ENCODE measurements around the gene KIF18B. TPM values are rescaled to one million over a fixed set of nuclear protein-coding genes. Genes with fewer than 3 reads are reported as not detected.

The KIF18B gene
- total RNA-seq, 1 donor from 2014 or later = 0.74 TPM

DNA sequence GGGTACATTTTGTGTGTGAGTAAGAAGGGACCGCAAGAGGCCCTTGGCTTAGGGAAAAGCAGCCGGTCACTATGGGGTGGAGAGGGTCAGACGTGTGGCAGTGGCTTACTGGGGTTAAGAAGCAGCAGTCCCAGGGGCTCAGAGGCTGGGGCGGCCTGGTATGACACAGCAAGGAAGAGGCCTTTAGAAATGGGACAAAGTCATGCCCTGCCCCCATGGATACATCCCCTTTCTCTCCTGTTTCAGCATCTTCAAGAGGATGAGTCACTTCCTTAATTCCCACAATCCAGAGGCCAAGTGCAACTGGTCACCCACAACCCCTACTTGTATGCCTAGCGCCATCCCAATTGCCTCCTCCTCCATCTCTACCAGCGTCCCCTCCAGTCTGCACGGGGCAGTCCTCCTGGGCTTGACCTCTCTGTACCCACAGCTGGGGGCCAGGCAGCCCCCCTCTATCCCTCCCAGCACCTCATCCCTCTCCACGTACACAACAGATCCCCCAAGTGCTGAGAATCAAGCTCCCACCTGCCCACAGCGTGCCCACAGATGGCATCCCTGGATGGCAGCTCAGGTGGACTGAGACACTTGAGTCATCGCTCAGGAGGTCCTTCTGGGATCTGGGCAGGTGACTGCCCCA, 41.4 kb downstream of the KIF18B start:
- Histone ChIP-seq H3K36me3 (no peaks in the 10 kb centered on the region), H3K27ac (no peak overlapping the region), H3K4me1 (peaks cover 4% of the 10 kb centered on the region), H3K27me3 (no peaks in the 10 kb centered on the region), H3K9me3 (no peaks in the 10 kb centered on the region), H3K4me3 (no peak overlapping the region)
- no peak for DNase-seq (ENCODE audit: extremely low spot score in 2 of 2)
- TF ChIP-seq, protein P1, sequence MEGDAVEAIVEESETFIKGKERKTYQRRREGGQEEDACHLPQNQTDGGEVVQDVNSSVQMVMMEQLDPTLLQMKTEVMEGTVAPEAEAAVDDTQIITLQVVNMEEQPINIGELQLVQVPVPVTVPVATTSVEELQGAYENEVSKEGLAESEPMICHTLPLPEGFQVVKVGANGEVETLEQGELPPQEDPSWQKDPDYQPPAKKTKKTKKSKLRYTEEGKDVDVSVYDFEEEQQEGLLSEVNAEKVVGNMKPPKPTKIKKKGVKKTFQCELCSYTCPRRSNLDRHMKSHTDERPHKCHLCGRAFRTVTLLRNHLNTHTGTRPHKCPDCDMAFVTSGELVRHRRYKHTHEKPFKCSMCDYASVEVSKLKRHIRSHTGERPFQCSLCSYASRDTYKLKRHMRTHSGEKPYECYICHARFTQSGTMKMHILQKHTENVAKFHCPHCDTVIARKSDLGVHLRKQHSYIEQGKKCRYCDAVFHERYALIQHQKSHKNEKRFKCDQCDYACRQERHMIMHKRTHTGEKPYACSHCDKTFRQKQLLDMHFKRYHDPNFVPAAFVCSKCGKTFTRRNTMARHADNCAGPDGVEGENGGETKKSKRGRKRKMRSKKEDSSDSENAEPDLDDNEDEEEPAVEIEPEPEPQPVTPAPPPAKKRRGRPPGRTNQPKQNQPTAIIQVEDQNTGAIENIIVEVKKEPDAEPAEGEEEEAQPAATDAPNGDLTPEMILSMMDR (IDR thresholded peaks at IDR 0.05) = no peak
- no peak for TF ChIP-seq POLR2A (IDR thresholded peaks at IDR 0.05)
- no peak for TF ChIP-seq POLR2AphosphoS5 (IDR thresholded peaks at IDR 0.05; ENCODE audit: insufficient read depth in 1 of 2, low read depth in 1 of 2)
- intact Hi-C loops (cut with DNase I) = loop anchor here (5.0 kb wide), 1 partner anchor 1156 kb away; no protein-coding TSS in a partner anchor

DNA sequence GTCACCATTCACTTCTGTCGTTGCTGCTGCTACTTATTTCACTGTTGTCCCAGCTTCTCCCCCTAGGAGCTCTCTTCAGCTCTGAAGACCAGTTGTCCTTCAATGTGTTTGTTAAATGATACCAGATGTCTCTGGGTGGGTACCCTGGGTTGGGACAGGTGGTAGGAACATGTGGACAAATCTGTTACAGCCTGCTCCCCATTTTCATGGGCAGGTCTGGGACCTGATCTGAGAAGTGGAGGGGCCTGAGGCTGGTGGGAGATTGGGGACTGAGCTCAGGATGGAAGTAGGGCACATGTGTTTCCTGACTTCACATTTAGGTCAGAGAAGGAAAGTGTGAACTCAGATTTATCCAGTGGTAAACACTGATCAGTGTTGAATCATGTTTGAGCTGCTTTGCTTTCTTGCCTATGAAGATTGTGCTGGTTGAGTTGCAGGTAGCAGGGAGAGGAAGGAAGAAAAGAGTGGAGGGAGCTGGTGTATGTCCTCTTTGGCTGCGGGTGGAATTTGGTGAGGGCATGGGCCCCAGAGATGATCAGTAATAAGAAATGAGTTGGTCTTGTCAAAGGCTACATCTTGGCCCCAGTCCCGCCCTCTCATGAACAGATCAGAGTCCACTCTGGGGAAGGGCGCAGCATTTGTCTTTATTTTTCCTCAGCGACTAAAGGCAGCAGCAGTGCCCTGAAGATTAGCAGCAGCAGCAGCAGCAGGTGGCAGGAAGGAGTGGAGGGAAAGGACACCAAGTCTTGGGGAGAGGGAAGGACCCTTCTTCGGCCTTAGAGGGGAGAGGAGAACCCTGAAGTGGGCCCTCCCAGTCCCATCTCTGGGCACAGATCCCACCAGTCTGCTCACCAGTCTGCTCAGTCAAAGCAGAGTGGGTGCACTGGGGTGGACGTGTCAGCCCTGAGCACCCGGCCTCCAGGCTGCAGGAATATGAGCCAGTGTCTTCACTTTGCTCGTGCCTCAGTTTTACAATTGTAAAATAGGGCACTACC, 42.3 kb downstream of the KIF18B start:
- DNase-seq (ENCODE audit: extremely low spot score in 2 of 2) = no peak
- Histone ChIP-seq H3K27ac (no peak overlapping the region), H3K9me3 (no peaks in the 10 kb centered on the region), H3K27me3 (no peaks in the 10 kb centered on the region), H3K4me3 (no peak overlapping the region), H3K36me3 (no peaks in the 10 kb centered on the region), H3K4me1 (peaks cover 7% of the 10 kb centered on the region)
- TF ChIP-seq POLR2AphosphoS5 (IDR thresholded peaks at IDR 0.05; ENCODE audit: insufficient read depth in 1 of 2, low read depth in 1 of 2) (no peak), POLR2A (IDR thresholded peaks at IDR 0.05) (no peak)
- TF ChIP-seq, protein P1 (IDR thresholded peaks at IDR 0.05) = no peak
- intact Hi-C loops (cut with DNase I) = loop anchor here (5.0 kb wide), 1 partner anchor 1157 kb away; no protein-coding TSS in a partner anchor

- no peak for DNase-seq (ENCODE audit: extremely low spot score in 2 of 2)
Observed at GRCh38 chr17:44904001-44904984, 43.3 kb downstream of the KIF18B start.

DNA sequence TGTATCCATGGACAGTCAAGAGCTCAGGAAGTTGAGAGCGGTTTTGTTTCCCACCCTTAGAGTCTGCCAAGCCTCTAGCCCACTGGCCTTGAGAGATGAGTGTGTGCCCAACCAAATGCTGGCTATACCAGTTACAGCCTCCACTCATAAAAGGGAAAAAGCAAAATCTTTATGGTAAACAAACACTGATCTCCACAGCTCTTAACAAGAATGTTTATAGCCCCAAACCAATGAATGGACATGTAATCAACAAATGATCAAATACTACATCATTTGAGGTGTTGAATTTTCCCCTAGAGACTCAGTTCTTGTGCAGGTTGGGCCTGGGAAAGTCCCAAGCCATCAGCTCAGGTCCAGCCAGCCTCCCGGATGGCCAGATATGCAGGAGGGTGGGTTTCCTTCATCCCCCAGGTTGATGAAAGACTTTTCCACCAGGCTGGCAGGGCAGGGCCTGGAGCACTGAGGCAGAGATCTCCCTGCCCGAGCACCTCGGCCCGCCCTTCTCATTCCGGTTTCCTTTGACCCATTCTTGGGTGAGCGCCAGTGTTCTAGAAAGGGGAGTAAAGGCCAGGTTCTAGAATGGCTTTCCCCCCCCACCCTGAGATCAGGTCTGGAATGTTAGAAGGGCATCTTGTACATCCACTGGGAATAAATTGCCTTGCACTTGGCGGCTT, 44.4 kb downstream of the KIF18B start:
- Histone ChIP-seq H3K9me3 (no peaks in the 10 kb centered on the region), H3K36me3 (no peaks in the 10 kb centered on the region), H3K4me1 (peaks cover 18% of the 10 kb centered on the region), H3K4me3 (no peak overlapping the region), H3K27me3 (no peaks in the 10 kb centered on the region), H3K27ac (no peak overlapping the region)
- TF ChIP-seq POLR2AphosphoS5 (IDR thresholded peaks at IDR 0.05; ENCODE audit: insufficient read depth in 1 of 2, low read depth in 1 of 2) (no peak), POLR2A (IDR thresholded peaks at IDR 0.05) (no peak)
- TF ChIP-seq, protein P1 (IDR thresholded peaks at IDR 0.05) = no peak
- intact Hi-C loops (cut with DNase I) = no loop called here
- DNase-seq (ENCODE audit: extremely low spot score in 2 of 2) = no peak

More at GRCh38 chr17:44904001-44904984, 43.3 kb downstream of the KIF18B start:
- no peaks in the 10 kb centered on the region for H3K36me3 ChIP-seq
- H3K27me3 ChIP-seq = no peaks in the 10 kb centered on the region
- TF ChIP-seq, protein P1 (IDR thresholded peaks at IDR 0.05) = no peak
- TF ChIP-seq POLR2AphosphoS5 (IDR thresholded peaks at IDR 0.05; ENCODE audit: insufficient read depth in 1 of 2, low read depth in 1 of 2) (no peak), POLR2A (IDR thresholded peaks at IDR 0.05) (no peak)
- intact Hi-C loops (cut with DNase I) = no loop called here
- H3K4me1 ChIP-seq = peaks cover 13% of the 10 kb centered on the region
- no peak overlapping the region for H3K27ac ChIP-seq
- H3K9me3 ChIP-seq = no peaks in the 10 kb centered on the region
- H3K4me3 ChIP-seq = no peak overlapping the region
